Measurements from ENCODE around the gene DNM3.

GRCh38 chr1:172254521-172255222 is 413.4 kb downstream of the DNM3 start:
- TF ChIP-seq CTCF (IDR thresholded peaks at IDR 0.05) = no peak
- TF ChIP-seq POLR2A (IDR thresholded peaks at IDR 0.05) = no peak
